Ureter (tissue), 1 donor: ENCODE results near the gene PRAMEF6. TPM values are rescaled to one million over a fixed set of nuclear protein-coding genes. Genes with fewer than 3 reads are reported as not detected.
"Not testable (repeated sequence)": the region's sequence is repeated elsewhere in the genome, so short reads cannot be mapped to it uniquely, and the experiment has no call there.

Source experiments
- DNase-seq: peaks from one replicate; pipeline ENCODE4 v3.0.0-alpha.2; 2020; ENCODE audit warnings: low spot score
- total RNA-seq: library from RNA; stranded (reverse); gene quantifications from one replicate; pipeline ENCODE4 v1.2.4, GENCODE V29; 2023
- donor health status: DM: yes; HTN: yes; CAD: no.

PRAMEF6 gene
- total RNA-seq: not detected

DNA sequence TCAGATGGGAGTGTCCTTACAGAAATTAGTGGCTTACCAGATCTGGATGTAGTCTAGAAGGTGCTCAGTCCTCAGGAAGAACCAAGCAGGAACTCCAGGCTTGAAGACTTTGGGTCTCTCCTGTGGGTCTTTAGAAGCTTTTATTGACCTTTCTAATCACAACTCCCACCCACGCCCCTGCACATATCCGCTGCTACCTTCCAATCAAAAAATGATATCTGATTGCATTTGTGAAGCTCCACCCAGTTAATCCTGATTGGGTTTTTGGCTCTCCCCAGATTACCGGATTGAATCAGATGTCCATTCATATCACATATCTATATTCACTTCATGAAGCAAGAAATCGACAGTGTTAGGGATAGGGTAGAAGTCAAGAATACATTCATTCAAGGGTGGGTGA is at the start of gene PRAMEF6:
Gene PRAMEF6 (minus strand): TSS at position 101 of the 400 bp plus-strand sequence. CDS start 5,062 bp downstream, outside the sequence.
- not testable (repeated sequence) for DNase-seq

DNA sequence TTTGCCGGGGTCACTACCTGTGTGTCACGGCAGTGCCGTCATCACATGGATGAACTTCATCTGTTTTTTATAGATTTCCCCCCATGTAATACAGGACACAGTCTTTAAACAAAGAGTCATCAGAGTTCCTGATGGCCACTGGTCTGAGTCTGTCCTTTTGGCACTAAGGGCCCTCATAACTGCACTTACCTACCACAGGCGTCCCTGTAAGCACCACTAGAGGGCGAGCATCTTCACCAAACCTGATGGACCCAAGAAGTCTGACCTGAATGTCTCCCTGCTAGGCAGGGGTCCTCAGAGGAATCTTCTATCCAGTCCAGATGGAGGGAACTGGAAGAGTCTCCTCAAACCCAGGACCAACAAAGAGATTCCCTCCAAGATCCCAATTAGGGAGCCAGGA is 23.0 kb downstream of the PRAMEF6 start:
- not testable (repeated sequence) for DNase-seq

DNA sequence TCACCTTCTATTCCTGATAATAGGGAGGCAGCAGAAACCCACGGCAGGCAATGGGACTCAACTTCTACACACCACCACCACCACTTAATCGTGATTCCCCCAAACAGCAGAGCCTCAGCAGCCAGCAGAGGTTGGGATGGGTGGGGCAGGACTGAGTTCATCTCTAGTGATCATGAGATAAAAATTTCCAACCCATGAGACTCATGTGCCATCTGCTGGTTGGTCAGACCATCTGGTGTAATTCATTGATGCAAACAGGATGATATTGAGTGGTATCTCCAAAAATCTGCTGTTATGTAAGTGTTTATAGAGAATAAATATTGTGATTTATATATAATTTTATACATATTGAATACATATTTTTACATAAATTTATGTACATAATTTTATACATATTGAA is 25.6 kb downstream of the PRAMEF6 start:
- not testable (repeated sequence) for DNase-seq

DNA sequence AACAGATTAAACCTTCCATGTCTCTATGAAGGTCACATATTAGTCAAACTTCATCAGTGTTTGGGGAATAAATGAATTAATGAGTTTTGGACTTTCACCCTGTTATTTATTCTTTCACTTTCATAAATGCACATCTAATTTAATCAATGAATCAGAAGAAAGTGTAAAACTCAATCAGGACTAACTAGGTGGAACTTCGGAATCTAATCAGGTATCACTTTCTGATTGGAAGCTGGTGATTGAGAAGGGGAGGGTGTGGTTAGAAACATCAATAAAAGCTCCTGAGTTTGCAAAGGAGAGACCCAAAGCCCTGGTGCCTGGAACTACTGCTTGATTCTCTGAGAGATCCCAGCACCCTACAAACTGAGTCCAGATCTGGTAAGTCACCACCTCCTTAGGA is 31.1 kb downstream of the PRAMEF6 start, which contains the start of gene PRAMEF7:
Gene PRAMEF7 (plus strand): TSS at position 301 of the 400 bp plus-strand sequence. CDS start 1,083 bp downstream, outside the sequence.
- DNase-seq: not testable (repeated sequence)

DNA sequence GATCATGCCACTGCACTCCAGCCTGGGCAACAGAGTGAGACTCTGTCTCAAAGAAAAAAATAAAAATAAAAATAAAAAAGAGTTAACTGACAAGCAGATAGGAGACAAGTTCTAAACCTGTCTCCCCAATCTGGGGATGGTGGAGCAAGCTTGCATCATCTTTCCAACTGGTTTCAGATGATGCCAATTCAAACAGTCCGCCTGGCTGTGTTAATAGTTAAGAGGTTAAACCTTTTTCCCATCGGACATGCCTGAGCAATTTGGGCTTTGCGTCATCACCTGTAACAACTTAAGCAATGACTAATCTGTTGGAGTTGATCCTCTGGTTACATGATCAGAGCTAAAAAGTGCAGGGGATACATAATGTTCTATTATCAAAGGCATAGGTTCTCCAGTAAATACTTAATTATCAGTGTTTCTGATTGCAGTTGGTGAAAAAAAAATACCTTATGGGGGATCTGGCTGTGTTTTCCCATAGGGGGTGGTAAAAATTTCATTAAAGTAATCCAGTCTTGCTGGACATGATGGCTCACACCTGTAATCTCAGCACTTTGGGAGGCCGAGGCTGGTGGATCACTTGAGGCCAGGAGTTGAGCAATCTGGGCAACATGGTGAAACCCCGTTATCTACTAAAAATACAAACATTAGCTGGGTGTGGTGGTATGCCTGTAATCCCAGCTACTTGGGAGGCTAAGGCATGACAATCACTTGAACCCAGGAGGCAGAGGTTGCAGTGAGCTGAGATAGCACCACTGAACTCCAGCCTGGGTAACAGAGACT is 43.4 kb downstream of the PRAMEF6 start:
- DNase-seq: not testable (repeated sequence)

DNA sequence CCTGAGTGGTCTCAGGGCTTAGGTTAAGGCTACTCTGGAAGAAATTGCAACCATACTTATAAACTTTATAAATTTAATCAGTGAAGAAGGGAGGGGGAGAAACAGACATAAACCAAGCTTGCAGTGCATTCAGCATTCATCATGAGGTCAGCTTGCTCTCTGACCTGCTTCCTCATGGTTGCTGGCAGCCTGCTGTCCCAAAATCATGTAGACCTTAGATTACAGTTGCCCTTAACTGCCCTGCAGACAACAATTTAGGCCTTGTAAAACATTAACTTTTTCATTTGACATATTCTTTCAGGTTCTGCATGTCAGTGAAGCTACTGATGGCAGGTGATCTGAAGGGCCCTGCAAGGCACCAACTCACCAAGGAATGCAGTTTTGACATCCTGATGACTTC is 48.2 kb downstream of the PRAMEF6 start:
- not testable (repeated sequence) for DNase-seq

DNA sequence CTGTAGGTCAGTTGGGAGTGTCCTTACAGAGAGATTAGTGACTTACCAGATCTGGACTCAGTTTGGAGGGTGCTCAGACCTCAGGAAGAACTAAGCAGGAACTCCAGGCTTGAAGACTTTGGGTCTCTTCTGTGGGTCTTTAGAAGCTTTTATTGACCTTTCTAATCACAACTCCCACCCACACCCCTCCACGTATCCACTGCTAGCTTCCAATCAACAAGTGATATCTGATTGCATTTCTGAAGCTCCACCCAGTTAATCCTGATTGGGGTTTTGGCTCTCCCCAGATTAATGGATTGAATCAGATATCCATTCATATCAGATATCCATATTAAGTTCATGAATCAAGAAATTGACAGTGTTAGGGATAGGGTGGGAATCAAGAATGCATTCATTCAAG is 49.2 kb downstream of the PRAMEF6 start, which contains the start of gene PRAMEF10:
Gene PRAMEF10 (minus strand): TSS at position 101 of the 400 bp plus-strand sequence. CDS start 2,423 bp downstream, outside the sequence.
- DNase-seq: not testable (repeated sequence)

Other genes starting within 250 kb of the PRAMEF6 start
- not detected for gene AADACL3, start 231.5 kb downstream of the PRAMEF6 start, total RNA-seq
- gene CFAP107, start 201.4 kb downstream of the PRAMEF6 start, total RNA-seq: not detected
- gene PRAMEF12, start 173.8 kb downstream of the PRAMEF6 start, total RNA-seq: not detected
- not detected for gene PRAMEF1, start 156.2 kb downstream of the PRAMEF6 start, total RNA-seq
- gene PRAMEF11, start 116.2 kb downstream of the PRAMEF6 start, total RNA-seq: not detected
- not detected for gene HNRNPCL1, start 98.9 kb downstream of the PRAMEF6 start, total RNA-seq
- not detected for gene PRAMEF2, start 90.5 kb downstream of the PRAMEF6 start, total RNA-seq
- gene PRAMEF4, start 61.4 kb downstream of the PRAMEF6 start, total RNA-seq: not detected
- gene PRAMEF10, start 49.3 kb downstream of the PRAMEF6 start, total RNA-seq: not detected
- gene PRAMEF7, start 31.0 kb downstream of the PRAMEF6 start, total RNA-seq: not detected
- gene PRAMEF27, start 109.0 kb upstream of the PRAMEF6 start, total RNA-seq: not detected
- not detected for gene HNRNPCL3, start 113.2 kb upstream of the PRAMEF6 start, total RNA-seq
- not detected for gene PRAMEF25, start 123.2 kb upstream of the PRAMEF6 start, total RNA-seq
- not detected for gene HNRNPCL2, start 169.3 kb upstream of the PRAMEF6 start, total RNA-seq
- not detected for gene PRAMEF26, start 208.4 kb upstream of the PRAMEF6 start, total RNA-seq
- gene HNRNPCL4, start 218.1 kb upstream of the PRAMEF6 start, total RNA-seq: not detected
- not detected for gene PRAMEF9, start 224.3 kb upstream of the PRAMEF6 start, total RNA-seq